EH (cell line): Measurements from ENCODE around the gene FAM47E.
A peak's percentile ranks its signal among the peaks of the same experiment; 100 is the strongest.
"Not testable (repeated sequence)": the region's sequence is repeated elsewhere in the genome, so short reads cannot be mapped to it uniquely, and the experiment has no call there.

Experiments used
- DNase-seq: peaks from one replicate; pipeline ENCODE4 v3.0.0-alpha.2; 2015; ENCODE audit warnings: low read depth

FAM47E gene

DNA sequence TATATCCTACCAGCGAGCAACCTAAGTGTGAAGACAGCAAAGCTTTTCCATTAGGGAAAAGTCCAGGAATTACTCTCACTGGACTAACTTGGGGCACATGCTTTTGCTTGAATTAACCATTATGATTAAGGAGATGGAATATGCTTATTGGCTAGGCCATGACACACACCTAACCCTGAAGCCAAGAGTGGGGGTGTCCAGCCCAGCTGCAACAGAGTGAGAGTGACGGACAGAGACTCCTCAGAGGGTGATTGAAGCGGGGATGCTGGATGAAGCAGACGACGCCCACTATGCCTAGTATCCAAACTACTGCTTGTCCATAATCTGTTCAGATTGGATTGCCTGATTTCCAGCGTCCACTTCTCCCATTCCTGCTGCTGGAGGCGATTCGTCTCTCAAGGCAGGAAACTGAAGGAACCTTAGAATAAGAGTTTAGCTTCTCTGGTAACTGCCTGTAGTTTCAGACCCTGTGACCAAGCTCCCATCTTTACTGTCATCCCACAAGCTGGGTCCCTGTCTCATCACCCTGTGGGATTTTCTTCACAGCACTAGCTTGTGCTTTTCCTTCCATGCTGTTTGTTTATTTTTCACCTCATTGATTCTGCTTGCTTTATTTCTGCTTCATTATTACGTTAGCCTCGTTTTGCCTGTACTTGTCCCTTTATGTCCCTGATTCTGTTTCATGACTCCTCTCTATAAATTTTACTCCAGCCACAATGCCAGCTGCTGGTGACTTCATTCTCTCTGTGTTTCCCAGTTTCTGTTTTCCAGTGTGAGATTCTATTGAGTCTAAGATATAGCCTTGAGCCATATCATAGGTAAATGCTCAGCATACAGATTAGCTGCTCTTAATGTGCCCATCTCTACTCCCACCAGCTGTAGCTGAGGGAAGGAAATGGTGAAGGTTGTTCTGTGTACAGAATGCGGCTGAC lies 19.0 kb downstream of the FAM47E start:
- DNase-seq = no peak

DNA sequence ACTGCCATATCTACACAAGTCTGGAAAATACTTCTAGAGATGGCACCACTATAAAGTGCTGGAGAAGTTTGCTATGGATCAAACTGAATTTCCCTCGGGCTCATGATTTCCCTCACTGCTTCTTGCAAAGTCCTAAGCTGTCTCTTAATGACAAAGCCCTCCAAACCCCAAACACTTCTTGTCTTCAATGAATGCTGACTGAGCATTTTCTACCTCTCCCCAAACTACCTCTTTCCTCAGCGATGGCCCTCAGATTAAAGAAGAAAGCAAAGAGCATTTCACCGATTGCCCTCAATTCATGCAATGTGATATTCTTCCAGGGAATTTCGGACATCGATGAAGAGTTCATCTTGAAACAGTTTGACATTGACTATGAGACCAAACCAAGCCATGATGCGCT lies 19.7 kb downstream of the FAM47E start:
- no peak for DNase-seq

DNA sequence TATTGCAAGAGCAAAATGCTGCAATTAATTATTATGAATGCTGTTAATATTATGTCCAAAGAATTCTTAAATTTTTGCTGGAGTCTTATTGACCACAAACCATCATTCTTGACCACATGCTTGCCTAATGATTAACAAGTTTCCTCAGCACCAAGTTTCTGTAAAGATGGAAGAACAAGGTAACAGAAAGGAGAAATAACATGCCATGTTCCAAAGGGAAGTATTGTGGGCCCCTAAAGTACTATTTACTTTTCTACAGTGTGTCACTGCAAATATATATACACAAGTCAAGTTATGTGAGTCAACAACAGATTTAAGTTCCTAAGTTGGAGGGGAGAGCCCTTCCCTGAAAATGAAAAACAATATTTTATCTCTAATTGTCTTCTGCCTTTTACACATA lies 20.6 kb downstream of the FAM47E start:
- DNase-seq = no peak

- DNase-seq = no peak
These were observed 21.1 kb downstream of the FAM47E start for GRCh38 chr4:76272582-76272981.

GRCh38 chr4:76272999-76273398 lies 21.5 kb downstream of the FAM47E start:
- no peak for DNase-seq

- no peak for DNase-seq
These were observed 24.1 kb downstream of the FAM47E start for GRCh38 chr4:76275486-76276124.

DNA sequence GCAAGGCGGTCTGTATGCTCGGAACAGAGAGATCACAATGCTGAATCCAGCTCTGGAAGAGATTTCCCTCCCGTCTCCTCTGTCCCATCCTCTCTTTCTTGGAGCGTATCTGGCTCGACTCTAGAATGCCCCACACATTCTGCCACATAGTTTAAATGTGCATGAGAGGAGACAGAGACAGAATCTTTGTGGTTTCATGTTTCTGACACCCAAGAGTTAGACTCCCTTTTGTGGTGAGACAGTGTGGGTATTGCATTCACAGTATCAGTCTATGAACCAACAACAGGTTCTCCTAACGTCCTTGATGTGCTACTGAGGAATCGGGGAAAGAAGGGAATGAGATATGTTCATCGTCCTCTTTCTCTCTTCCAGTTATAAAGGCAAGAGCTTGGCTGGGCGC lies 25.3 kb downstream of the FAM47E start:
- DNase-seq = no peak

DNA sequence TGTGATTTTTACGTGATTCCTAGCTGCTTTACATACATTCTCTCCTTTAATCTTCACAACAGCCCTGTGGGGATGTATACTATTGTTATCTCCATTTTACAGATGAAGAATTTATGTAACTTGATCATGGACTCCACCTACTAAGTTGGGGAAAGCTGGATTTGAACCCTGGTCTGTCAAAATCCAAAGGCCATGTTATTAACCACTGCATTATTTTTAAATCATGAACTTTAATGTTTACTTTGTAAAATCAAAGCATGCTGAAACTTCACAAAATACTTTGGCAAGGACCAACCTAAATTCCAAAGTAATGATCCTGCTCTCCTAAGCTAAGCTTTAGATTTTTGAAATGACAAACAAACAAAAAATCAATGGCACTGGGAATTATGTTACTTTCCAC lies 26.1 kb downstream of the FAM47E start:
- no peak for DNase-seq

DNA sequence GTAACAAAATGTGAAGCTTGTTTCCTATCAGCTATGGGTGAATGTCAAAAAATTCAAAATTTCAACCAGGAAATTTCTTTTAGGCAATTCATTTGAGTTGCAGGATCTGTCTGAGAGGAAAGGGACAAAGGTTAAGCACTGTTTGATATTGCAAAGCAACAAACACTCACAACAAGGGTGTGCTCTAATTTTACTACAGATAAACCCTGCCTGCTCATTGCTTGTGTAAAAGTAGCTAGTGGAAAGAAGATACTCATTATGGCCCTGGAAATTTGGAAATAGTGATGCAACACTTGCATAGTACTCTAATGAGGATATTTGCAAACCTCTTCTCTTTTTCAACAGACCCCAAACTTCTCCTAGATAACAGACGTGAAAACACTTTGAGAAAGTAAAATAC lies 27.1 kb downstream of the FAM47E start:
- DNase-seq = no peak

DNA sequence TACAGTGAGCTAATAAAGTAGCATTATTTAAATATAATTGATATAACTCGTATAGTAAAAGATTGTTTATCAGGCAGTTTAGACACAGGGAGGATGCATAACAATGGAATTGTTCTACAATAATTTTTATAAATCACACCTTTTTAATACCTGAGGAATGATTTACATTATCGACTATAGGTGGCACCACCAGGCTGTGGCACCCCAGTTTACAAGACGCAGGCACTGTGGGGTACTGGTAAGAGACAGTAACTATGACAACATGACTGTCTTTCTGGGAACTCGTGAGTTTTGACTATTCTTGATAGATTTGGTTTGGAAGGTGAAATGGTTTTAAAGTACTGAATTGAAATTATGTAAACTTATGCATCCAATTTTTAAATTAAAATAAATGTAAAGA lies 27.9 kb downstream of the FAM47E start:
- DNase-seq = no peak

GRCh38 chr4:76280488-76281441 lies 29.2 kb downstream of the FAM47E start:
- no peak for DNase-seq

DNA sequence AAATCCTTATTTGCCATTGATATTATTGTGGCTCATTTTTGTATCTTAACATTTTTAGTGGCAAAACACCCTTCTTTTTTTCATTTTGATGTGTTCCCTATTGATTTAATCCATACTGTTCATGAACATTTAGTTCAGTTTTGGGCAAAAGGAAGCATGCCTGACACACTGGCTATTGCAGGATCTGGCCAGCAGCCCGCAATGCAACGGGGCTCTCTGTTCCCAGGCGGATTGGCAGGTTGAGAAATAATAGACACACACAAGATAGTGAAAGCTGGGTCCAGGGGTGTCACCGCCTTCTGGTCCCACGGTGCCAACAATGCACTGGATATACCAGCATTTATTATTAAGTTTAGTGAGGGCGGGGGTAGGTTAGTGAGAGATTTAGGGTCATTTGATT lies 30.1 kb downstream of the FAM47E start:
- not testable (repeated sequence) for DNase-seq

GRCh38 chr4:76282941-76283689 lies 31.6 kb downstream of the FAM47E start:
- no peak for DNase-seq

GRCh38 chr4:76283900-76284299 lies 32.4 kb downstream of the FAM47E start:
- no peak for DNase-seq

GRCh38 chr4:76287811-76288210 lies 36.3 kb downstream of the FAM47E start:
- not testable (repeated sequence) for DNase-seq

- no peak for DNase-seq
These were observed 41.2 kb downstream of the FAM47E start for GRCh38 chr4:76292730-76293129.

DNA sequence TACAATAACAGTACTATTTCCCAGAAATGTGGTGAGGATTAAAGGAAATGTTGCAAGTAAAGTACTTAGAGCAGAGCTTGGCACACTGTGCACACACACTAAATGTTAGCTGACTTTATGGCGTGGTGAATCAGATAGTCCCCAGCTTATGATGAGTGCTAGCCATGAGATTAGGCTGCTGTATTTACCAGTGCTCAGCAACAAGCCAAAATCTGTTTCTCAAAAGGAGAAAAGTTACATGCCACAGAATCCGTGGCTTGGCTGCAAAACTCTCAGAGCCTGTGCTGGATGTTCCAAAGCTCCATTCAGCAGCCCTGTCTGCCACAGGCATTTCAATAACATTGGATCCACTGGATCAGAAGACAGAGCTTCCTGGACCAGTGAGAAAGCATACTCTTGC lies 42.3 kb downstream of the FAM47E start:
- DNase-seq = no peak

GRCh38 chr4:76296286-76296820 lies 44.8 kb downstream of the FAM47E start:
- DNase-seq = no peak

DNA sequence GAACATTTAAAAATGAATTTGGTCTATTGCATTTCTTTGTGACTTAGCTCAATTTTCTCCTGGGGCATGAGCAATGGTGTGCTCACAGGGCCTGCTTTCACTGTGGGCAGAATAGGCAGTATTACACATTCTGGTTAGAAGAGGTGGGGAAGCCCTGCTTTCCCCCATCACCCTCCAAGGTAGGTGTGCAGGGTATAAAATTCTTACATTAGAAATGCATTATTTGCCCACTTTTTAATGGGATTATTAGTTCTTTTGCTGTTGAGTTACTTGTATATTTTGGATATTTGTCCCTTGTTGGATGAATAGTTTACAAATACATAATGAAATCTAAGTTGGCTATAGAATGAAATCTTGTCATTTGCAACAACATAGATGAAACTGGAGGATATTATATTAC lies 46.7 kb downstream of the FAM47E start:
- no peak for DNase-seq

- DNase-seq = no peak
These were observed 48.5 kb downstream of the FAM47E start for GRCh38 chr4:76300012-76300411.

- DNase-seq = peak; percentile 86
These were observed 49.7 kb downstream of the FAM47E start for GRCh38 chr4:76301068-76301774.
